Motor neuron (in vitro differentiated cells): Measurements from ENCODE around the gene TMC8. TPM values are rescaled to one million over a fixed set of nuclear protein-coding genes. Genes with fewer than 3 reads are reported as not detected.

Experiments used
- ATAC-seq, 8 experiments: fragments of 200-7000 bp; cut with Tn5 transposase; replicated peaks in 6 of 8; 2 replicates each; pipeline ENCODE4 v1.8.0; 2021; ENCODE audit warnings: mild to moderate bottlenecking in 8 of 8, moderate library complexity in 8 of 8
- H3K27ac ChIP-seq, 2 donors: fragments of 250-450 bp; sonication (Bioruptor Pico); 2 replicates each; pipeline ENCODE4 v1.9.0; 2021; ENCODE audit warnings: antibody characterized with exemption in 2 of 2, mild to moderate bottlenecking in 2 of 2, moderate library complexity in 1 of 2
- H3K4me1 ChIP-seq, 2 donors: fragments of 250-450 bp; sonication (Bioruptor Pico); replicated peaks in 1 of 2; 2 replicates each; pipeline ENCODE4 v1.6.1; 2021; ENCODE audit warnings: antibody characterized with exemption in 2 of 2, mild to moderate bottlenecking in 2 of 2, moderate library complexity in 1 of 2
- H3K4me3 ChIP-seq, 5 donors: fragments of 250-450 bp; sonication (Bioruptor Pico); 2 replicates each; pipeline ENCODE4 v1.9.0; 2021; ENCODE audit warnings: antibody characterized with exemption in 5 of 5, mild to moderate bottlenecking in 5 of 5, moderate library complexity in 4 of 5
- WGBS, 10 experiments: fragments of 450-650 bp; shearing (Covaris generic); methylation state at CpG; one replicate each; pipeline ENCODE4 v1.0.0; 2022; 5-methylcytosine and 5-hydroxymethylcytosine counted together
- in situ Hi-C, 9 experiments: fragments of 400-800 bp; cut with MboI; loops; one replicate each; pipeline ENCODE4 v1.15.0; 2021; ENCODE audit warnings: low sequenced_read_pairs in 9 of 9, low pct_unique_long_range_greater_than_20kb in 2 of 9; ENCODE audit not compliant: unreplicated experiment in 9 of 9
- total RNA-seq, 8 experiments: library from RNA; unstranded; fragments of 300-600 nt; gene quantifications; 2 replicates each; pipeline versions ENCODE4 v1.2.3 to v1.2.4, GENCODE V29; 2022

TMC8 gene
- total RNA-seq, 8 experiments from 2014 or later = 0.10 to 1.4 (median 0.58) TPM; not detected in 1

- H3K4me3 ChIP-seq = no peak overlapping the region
- H3K4me1 ChIP-seq = peaks cover 17 to 33% of the 10 kb centered on the region in 2 donors
- WGBS, 10 experiments = 40 to 86% (median 60%) methylated on average over 1 to 6 of the region's 8 CpGs; no CpG with 5 or more reads in 1 of the 10 experiments
- no peak overlapping the region for H3K27ac ChIP-seq
- in situ Hi-C loops = no loop called here
- no peak for ATAC-seq
Observed at GRCh38 chr17:78147315-78147998, 16.9 kb downstream of the TMC8 start.

GRCh38 chr17:78148286-78149016 is 17.9 kb downstream of the TMC8 start:
- peaks cover 17 to 33% of the 10 kb centered on the region in 2 donors for H3K4me1 ChIP-seq
- ATAC-seq = no peak
- 35 to 100% (median 83%) methylated on average over 1 to 8 of the region's 14 CpGs; no CpG with 5 or more reads in 1 of the 10 experiments for WGBS, 10 experiments
- no peak overlapping the region for H3K4me3 ChIP-seq
- no peak overlapping the region for H3K27ac ChIP-seq
- in situ Hi-C loops = no loop called here

GRCh38 chr17:78151514-78152008 is 21.0 kb downstream of the TMC8 start:
- in situ Hi-C loops = no loop called here
- H3K27ac ChIP-seq = no peak overlapping the region
- H3K4me1 ChIP-seq = peaks cover 0 to 14% of the 10 kb centered on the region in 2 donors
- 0 to 89% (median 47%) methylated on average over 1 to 6 of the region's 7 CpGs; no CpG with 5 or more reads in 3 of the 10 experiments for whole genome bisulfite sequencing, 10 experiments
- no peak overlapping the region for H3K4me3 ChIP-seq
- ATAC-seq = peak in 3 of 8 experiments; percentile 85 to 97 (median 88)

- Histone ChIP-seq H3K27ac (no peak overlapping the region), H3K4me1 (peaks cover 0 to 8% of the 10 kb centered on the region in 2 donors), H3K4me3 (no peak overlapping the region)
- 81 to 100% (median 88%) methylated on average over 1 to 10 of the region's 11 CpGs for WGBS, 10 experiments
- ATAC-seq = peak in 6 of 8 experiments; percentile 16 to 56 (median 42)
- in situ Hi-C loops = no loop called here
Observed at GRCh38 chr17:78154903-78155811, 24.6 kb downstream of the TMC8 start.

GRCh38 chr17:78159575-78160158 is 29.1 kb downstream of the TMC8 start:
- ATAC-seq = no peak
- Histone ChIP-seq H3K4me3 (no peak overlapping the region), H3K4me1 (no peaks in the 10 kb centered on the region), H3K27ac (no peak overlapping the region)
- in situ Hi-C loops = no loop called here
- WGBS, 10 experiments = 36 to 100% (median 90%) methylated on average over 1 to 8 of the region's 10 CpGs; no CpG with 5 or more reads in 1 of the 10 experiments

GRCh38 chr17:78163881-78164747 is 33.5 kb downstream of the TMC8 start:
- in situ Hi-C loops = no loop called here
- ATAC-seq = no peak
- no peak overlapping the region for H3K27ac ChIP-seq
- H3K4me1 ChIP-seq = no peaks in the 10 kb centered on the region
- H3K4me3 ChIP-seq = no peak overlapping the region
- 67 to 100% (median 96%) methylated on average over 2 to 5 of the region's 22 CpGs; no CpG with 5 or more reads in 6 of the 10 experiments for WGBS, 10 experiments

GRCh38 chr17:78164748-78165607 is 34.4 kb downstream of the TMC8 start:
- no peak overlapping the region for H3K27ac ChIP-seq
- peaks cover 0 to 3% of the 10 kb centered on the region in 2 donors for H3K4me1 ChIP-seq
- in situ Hi-C loops = no loop called here
- no peak for ATAC-seq
- no peak overlapping the region for H3K4me3 ChIP-seq
- WGBS, 10 experiments = 70 to 100% (median 89%) methylated on average over 2 to 8 of the region's 16 CpGs; no CpG with 5 or more reads in 5 of the 10 experiments

GRCh38 chr17:78166416-78166815 is 35.8 kb downstream of the TMC8 start:
- WGBS, 10 experiments = 0 to 100% methylated on average over 1 of the region's 6 CpGs; no CpG with 5 or more reads in 8 of the 10 experiments
- in situ Hi-C loops = no loop called here
- Histone ChIP-seq H3K4me1 (peaks cover 0 to 3% of the 10 kb centered on the region in 2 donors), H3K4me3 (no peak overlapping the region), H3K27ac (no peak overlapping the region)
- ATAC-seq = no peak

- peaks cover 0 to 5% of the 10 kb centered on the region in 2 donors for H3K4me1 ChIP-seq
- WGBS, 10 experiments = no CpG with 5 or more reads among the region's 84 CpGs
Observed at GRCh38 chr17:78168242-78168902, 37.8 kb downstream of the TMC8 start, which contains the start of gene SYNGR2. TSS of gene SYNGR2 (plus strand) at chr17:78168581. CDS start at chr17:78168617, 36 bp downstream.

GRCh38 chr17:78168903-78169793 is 38.6 kb downstream of the TMC8 start:
- H3K4me3 ChIP-seq = peak overlapping the region; percentile 54 to 81 (median 70)
- WGBS, 10 experiments = 0 to 20% methylated on average over 1 of the region's 38 CpGs; no CpG with 5 or more reads in 8 of the 10 experiments
- peaks cover 0 to 5% of the 10 kb centered on the region in 2 donors for H3K4me1 ChIP-seq
- in situ Hi-C loops = no loop called here
- H3K27ac ChIP-seq = no peak overlapping the region
- peak; percentile 23 to 60 (median 48) for ATAC-seq

More at GRCh38 chr17:78168242-78168902, 37.8 kb downstream of the TMC8 start, which contains the start of gene SYNGR2:
- in situ Hi-C loops = no loop called here
- H3K4me3 ChIP-seq = peak within 1 kb of the TSS; percentile 54 to 81 (median 70)
- H3K27ac ChIP-seq = no peak within 1 kb of the TSS
- peak; percentile 68 to 87 (median 80) for ATAC-seq
